GM18861 (cell line): Measurements from ENCODE around the gene GPHN.
"Not testable (repeated sequence)": the region's sequence is repeated elsewhere in the genome, so short reads cannot be mapped to it uniquely, and the experiment has no call there.

Experiments
- ATAC-seq: cut with Tn5 transposase; IDR thresholded peaks from one replicate; pipeline ENCODE4 v1.9.1; 2021; ENCODE audit not compliant: unreplicated experiment

The GPHN gene

DNA sequence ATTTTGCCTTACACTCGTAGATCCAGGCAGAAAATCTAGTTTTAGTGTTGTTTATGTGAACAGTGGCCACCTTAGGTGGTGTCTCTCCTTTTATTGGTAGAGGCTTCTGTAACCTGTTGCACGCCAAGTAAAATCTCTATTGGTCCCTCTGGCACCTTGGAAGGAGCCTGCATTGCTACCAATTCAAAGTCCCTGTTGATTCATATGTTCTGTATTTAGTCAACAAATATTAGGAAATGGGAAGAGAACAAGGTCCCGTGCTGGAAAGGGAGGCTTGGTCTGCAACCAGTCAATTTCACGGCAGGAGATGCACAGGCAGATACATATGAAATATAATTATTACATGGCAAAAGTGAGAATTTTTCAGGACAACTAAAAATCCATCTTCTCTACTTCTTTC is 6.4 kb upstream of the GPHN start:
- ATAC-seq: no peak

DNA sequence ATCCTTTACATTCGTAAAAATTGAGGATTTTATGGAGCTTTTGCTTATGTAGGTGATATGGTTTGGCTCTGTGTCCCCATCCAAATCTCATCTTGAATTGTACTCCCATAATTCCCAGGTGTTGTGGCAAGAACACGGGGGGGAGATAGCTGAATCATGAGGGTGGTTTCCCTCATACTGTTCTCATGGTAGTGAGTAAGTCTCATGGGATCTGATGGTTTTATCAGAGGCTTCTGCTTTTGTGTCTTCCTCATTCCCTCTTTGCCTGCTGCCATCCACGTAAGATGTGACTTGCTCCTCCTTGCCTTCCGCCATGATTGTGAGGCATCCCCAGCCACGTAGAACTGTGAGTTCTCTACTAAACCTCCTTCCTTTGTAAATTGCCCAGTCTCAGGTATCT is 5.1 kb upstream of the GPHN start:
- ATAC-seq: not testable (repeated sequence)

DNA sequence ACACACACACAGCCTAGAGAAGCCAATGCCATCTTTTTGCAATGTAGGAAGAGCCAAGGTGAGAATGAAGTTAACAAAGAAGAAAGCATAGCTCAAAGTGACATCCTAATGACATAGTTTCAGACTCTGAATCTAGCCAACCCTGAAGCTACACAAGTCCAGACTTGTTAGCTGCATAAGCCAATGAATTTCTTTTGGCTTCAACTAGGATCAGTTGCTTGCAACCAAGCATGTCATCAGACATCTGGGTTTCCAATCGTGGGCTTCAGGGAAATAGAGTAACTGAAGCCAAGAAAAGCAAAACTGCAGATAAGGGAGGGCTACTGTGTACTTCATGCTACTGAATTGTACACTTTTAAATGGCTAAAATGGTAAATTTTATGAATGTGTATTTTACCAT is 4.4 kb upstream of the GPHN start:
- ATAC-seq: no peak

DNA sequence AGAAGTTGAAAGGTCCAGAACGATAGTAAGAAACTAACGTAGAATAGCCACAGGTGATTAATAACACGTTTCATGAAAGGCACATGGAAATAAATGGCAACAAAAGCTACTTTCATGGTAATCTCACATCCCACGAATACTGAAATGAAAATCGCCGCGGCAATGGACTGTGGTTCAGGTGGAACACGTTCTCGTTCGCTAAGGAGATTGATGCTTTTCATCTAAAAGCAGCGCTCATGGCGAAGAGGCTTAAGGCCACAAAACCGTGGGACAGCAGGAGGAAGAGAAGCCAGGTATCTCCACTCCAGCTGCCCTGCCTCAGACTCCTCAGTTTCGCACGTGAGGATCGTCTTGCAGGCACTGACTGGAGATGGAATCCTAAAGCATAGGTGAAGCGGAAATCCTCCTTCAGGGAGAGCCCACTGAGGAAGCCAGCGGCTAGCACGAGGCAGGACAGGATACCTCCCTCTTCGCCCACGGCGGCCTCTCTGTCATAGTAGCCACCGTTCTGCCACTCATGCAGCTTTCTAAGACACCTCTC is 696 bp upstream of the GPHN start:
- peak; percentile 6 for ATAC-seq

DNA sequence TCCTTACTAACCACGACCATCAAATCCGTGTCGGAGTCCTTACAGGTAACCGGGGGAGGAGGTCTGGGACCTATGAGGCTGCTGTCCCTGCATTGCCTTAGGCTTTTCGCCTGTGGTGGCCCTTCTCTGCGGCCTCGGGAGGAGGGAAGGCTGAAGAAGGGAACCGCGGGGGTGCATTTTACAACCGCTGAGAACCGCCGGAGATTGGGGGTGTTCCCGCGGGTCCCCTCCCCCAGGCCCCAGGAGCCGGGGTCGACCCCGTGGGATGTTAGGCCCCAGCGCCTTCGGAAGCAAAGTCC is 549 bp downstream of the GPHN start:
- ATAC-seq: no peak

DNA sequence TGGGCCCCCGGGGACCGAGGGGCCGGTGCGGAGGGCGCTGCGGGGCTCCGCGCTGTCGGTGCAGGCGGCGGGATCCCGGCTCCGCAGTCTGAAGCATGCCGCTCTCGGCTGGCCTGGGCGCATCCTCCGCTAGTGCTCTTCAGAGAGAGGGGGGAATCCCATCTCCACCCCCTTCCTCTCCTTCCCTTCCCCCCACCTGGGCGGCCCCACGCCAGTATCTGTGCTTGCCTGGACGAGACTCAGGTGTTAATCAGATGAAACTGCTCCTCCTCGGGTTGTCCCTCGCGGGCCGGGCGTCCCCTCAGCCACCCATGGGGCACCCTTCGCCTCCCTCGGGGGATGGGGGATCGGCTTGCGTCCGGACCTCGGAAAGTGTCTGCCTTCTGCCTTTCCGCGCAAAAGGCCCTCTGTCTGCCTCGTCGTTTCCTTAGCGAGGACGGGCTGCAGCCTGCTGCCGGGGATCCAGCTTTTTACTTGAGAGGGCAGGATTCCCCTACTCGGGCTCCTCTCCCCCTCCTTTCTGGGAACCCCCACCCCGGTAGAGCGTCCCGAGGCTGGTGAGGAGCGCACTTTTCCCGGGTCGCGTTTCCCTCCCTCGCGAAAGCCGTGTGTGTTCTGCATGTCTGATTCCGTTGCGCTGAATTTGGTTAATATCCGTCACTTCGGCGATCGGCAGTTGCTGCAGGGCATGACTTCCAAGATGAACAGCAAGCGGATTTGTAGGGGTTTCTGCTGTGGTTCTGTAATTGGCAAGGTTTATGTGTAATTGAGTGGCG is 1.1 kb downstream of the GPHN start:
- peak; percentile 19 for ATAC-seq

DNA sequence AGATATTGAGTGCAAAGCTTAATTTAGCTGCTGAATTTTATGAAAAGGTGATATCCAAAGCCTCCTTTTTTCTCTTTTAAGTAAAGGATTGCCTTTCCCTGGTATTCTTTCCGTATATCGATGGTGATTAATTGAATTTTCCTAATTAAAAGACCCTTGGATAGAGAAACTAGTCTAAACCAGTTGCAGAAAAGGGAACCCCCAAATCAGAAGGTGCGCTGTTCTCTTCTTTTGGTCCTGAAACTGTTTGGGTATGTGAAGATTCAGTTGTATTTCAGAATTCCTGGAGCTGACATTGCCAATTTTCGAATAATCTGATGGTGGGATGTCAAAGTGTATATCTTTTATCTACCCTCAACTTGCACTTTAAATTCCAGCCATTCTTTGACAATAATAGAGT is 1.9 kb downstream of the GPHN start:
- ATAC-seq: no peak

DNA sequence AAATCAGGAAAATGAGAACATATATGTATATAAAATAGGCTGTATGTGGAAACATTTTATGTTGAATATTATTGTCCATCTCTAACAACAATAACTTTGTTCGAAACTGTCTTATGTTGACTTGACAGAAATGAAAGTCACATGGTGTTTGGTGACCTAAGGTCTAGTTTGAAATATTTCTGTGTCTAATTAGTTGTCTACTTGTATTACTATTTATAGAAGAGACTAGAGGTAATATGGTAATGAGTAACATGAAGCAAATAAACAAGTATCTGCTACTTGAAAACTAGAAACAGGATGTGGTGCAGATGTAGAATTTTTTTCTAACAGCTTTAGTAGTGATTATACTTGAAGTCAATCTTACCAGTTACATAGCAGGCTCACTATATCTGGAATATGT is 3.9 kb downstream of the GPHN start:
- peak; percentile 36 for ATAC-seq

DNA sequence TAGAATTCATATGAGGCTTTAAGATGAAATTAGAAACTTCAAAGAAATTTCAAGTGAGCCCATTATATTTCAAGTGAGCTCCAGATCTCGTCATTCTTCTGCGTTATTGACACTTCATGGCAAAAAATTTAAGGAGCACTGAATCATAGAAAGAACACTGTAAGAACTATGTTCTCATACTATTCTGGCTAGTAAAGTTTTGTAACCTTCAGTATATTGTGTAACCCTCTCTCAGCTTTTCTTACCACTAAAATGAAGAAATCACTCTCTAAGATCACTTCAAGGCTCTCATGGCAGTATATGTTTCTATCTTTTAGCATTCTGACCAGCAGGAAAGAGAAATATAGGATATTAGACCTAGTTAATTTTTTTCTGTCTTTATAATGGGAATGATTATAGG is 6.3 kb downstream of the GPHN start:
- ATAC-seq: no peak

DNA sequence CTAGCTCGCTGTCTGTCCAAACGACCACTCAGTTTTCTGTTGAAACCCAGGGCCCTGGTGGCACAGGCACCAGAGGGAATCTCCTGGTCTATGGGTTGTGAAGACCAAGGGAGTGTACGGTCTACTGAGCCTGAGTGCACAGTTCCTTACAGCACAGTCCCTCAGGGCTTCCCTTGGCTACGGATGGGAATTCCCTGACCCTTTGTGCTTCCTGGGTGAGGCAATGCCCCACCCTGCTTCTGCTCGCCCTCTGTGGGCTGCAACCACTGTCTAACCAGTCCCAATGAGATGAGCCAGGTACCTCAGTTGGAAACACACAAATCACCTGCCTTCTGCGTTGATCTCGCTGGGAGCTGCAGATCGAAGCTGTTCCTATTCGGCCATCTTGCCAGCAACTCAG is 22.6 kb downstream of the GPHN start:
- no peak for ATAC-seq

DNA sequence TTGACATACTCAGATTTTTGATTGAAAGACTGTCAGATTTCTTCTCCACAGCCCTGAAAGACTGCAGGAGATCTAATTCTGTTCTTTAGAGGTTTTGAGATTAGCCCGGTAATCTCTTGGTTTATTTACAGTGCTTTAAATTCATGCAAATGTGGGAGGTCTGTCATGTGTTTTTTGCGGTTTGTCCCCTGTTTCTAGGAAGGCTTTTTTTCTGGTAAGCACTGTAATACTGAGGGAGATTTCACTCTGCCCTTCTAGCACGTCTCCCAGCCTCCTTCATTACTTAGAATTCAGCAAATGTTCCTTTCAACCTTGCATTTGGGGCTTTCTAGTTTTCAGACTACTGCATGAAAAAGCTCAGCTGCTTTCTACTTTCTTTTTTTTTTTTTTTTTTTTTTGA is 31.1 kb downstream of the GPHN start:
- no peak for ATAC-seq

DNA sequence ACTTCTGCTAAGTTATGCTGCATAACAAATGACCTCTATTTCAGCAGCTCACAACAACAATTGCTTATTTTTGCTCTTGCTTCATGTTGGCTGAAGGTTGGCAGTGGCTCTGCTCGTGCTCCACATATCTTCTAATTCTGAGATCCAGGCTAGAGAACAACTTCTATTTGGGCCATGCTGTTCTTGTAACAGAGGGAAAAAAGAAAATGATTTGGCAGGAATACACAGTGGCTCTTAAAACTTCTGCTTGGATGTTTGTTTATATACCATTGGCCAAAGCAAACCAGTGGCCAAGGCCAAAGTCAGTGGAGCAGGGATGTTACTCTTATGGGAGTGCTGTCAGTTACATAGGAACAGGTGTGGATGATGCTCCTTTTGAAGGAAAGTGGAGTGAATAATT is 32.1 kb downstream of the GPHN start:
- ATAC-seq: no peak

DNA sequence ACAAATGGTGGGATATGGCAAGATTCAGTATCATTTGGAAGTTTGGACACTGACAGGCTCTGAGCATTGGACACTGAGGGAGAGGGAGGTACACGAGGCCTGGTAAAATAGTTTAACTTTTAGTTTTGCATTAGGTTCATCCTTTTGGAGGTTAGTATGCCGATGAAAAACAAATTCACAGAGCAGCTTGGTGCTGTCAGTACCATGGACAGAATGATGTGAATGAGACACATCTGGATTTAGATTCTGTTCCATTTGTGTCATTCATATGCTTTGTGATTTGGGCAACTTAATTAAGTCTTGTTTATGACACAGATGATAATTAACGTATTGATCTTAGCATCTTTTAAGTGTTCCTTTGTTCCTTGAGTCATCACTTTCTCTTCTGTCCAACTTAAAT is 33.7 kb downstream of the GPHN start:
- ATAC-seq: no peak

DNA sequence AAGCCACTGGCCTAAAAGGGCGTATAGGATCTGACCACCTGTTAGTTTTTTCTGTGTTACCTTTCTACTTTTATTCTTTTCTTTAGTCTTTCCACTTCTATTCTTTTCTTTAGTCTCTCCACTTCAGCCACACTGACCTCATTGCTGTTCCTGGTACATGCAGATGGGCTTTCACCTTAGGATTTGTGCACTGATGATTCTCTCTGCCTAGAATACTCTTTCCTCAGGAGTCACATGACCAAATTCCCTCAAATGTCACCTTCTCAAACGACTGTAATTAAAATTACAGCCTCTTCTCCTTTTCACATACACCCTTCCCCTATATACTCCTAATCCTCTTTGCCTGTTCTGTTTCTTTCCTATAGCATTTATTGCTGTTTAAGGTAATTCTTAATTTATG is 36.0 kb downstream of the GPHN start:
- ATAC-seq: no peak

DNA sequence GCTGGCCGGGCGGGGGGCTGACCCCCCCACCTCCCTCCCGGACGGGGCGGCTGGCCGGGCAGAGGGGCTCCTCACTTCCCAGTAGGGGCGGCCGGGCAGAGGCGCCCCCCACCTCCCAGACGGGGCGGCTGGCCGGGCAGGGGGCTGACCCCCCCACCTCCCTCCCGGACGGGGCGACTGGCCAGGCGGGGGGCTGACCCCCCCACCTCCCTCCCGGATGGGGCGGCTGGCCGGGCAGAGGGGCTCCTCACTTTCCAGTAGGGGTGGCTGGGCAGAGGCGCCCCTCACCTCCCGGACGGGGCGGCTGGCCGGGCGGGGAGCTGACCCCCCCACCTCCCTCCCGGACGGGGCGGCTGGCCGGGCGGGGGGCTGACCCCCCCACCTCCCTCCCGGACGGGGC is 37.2 kb downstream of the GPHN start:
- ATAC-seq: not testable (repeated sequence)

DNA sequence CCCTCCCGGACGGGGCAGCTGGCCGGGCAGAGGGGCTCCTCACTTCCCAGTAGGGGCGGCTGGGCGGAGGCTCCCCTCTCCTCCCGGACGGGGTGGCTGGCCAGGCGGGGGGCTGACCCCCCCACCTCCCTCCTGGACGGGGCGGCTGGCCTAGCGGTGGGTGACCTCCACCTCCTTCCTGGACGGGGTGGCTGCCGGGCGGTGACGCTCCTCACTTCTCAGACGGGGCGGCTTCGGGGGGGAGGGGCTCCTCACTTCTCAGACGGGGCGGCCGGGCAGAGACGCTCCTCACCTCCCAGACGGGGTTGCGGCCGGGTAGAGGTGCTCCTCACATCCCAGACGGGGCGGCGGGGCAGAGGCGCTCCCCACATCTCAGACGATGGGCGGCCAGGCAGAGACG is 37.8 kb downstream of the GPHN start:
- not testable (repeated sequence) for ATAC-seq

DNA sequence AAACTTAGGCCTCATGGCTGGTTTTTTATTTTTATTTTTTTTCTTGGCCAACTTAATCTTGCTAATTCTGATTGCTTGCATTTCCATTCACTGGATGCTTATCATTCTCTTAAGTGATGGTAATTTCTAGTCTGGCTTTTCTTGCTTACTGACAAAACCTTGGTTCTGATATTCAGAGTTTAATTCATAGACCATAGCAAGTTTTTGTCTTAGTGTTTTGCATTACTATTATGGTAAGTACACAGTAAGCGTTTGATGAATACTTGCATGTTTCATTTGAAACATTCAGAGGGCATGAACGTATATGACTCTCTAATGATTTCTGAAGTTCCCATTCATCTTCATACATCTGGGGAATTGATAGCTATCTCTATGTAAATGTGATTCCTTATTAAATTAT is 55.8 kb downstream of the GPHN start:
- ATAC-seq: no peak

DNA sequence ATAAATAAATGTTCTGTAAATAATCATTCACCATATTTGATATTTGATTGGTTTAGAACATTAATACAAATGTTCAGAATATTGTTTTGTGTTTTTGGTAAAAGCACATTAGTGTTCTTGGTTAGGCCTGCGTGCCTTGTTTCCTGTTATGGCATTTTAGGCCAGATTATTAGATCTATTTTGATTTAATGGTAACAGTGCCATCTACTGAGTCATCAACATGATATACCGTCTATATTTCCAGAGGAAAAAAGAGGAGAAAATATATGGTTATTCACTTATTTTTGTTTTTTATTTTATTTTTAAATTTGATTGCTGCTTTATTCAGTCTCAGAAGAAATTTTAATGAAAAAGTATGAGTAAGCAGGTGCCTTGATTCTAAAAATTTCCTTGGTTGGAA is 60.3 kb downstream of the GPHN start:
- ATAC-seq: no peak

DNA sequence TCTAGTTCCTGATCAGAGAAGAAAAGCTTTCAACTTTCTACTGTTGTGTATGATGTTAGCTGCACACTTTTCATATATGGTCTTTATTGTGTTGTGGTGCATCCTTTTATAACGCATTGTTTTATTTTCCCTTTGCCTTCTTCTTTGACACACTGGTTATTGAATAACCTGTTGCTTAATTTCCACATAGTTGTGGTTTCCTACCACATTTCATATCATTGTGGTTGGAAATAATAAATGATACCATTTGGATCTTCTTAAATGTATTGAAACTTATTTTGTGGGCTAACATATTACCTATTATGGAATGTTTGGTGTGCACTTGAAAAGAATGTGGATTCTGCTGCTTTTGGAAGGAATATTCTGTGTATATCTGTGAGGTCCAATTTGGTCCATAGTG is 64.9 kb downstream of the GPHN start:
- ATAC-seq: no peak

DNA sequence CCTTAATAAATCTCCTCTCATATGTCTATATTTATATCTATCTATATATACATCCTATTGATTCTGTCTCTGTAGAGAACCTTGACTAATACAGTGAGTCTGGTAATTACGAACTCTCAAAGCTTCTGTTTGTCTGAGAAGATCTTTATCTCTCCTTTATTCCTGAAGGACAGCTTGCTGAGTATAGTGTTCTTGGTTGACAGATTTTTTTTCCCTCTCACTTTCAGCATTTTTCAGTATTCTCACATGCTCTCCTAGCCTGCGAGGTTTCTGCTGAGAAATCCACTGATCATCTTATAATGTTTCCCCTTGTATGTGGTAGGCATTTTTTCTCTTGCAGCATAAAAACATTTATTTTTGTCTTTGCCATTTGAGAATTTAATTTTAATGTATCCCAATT is 67.1 kb downstream of the GPHN start:
- no peak for ATAC-seq

DNA sequence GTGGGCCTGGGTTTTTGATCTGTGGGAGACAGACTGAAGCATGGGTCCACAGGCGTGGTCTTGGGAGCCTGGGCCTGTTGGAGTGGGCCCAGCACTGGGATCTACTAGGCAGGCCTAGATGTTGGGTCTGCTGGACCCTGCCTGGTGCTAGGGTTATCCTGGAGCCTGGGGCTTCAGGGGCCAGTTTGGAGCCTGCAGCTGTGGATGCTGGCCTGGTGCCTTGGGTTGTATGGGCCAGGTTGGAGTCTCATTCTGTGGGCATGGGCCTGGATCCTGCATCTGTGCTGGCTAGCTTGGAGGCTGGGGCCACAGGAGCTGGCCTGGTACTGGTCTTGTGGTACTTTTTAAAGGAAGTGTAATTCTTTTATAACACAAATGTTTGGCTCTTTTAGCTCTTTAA is 68.0 kb downstream of the GPHN start:
- no peak for ATAC-seq

DNA sequence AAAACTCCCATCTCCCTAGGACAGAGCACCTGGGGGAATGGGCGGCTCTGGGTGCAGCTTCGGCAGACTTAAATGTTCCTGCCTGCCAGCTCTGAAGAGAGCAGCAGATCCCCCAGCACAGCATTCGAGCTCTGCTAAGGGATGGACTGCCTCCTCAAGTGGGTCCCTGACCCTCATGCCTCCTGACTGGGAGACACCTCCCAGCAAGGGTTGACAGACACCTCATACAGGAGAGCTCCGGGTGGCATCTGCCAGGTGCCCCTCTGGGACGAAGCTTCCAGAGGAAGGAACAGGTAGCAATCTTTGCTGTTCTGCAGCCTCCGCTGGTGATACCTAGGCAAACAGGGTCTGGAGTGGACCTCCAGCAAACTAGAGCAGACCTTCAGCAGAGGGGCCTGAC is 79.8 kb downstream of the GPHN start:
- not testable (repeated sequence) for ATAC-seq

DNA sequence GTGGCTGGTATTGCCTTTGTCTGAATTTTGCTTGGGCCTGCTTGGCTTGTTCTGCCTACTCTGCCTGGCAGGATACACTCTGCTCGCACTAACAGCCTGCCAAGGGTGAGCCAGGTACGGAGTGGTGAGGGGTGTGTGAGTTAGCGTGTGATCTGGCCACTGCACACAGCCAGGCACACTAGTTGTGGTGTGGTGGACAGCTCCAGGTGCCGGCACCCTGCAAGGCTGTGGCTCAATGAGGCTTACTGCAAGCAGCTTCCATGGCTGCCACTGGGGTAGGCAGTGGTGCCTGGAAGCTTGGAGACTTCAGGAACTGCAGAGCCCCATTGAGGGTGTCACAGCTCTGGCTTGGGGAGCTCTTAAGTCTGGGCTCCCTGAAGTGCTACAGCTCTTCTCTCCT is 87.4 kb downstream of the GPHN start:
- no peak for ATAC-seq
